GM19324 (cell line): Measurements from ENCODE around the gene HDDC2.

Source experiments
- ATAC-seq: cut with Tn5 transposase; IDR thresholded peaks from one replicate; pipeline ENCODE4 v1.9.1; 2021; ENCODE audit warnings: mild to moderate bottlenecking, moderate library complexity; ENCODE audit not compliant: unreplicated experiment, low FRiP score

The HDDC2 gene

GRCh38 chr6:125245523-125246264 is 56.1 kb downstream of the HDDC2 start:
- ATAC-seq: no peak

GRCh38 chr6:125245109-125245508 is 56.7 kb downstream of the HDDC2 start:
- ATAC-seq: no peak

DNA sequence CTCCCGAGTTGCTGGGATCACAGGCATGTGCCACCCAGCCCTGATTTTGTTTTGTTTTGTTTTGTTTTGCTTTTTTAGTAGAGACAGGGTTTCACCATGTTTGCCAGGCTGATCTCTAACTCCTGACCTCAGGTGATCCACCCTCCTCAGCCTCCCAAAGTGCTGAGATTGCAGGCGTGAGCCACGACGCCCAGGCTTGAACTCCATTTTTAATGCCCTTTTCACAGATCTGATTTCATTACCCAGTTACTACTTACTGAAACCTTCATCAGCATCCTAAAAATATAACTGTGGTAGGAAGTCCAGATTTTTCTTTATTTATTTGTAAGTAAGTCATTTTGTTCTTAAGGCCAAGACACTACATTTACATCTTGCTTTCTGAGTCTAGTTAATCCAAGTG is 64.0 kb downstream of the HDDC2 start:
- no peak for ATAC-seq

GRCh38 chr6:125236536-125237327 is 65.0 kb downstream of the HDDC2 start:
- ATAC-seq: no peak

GRCh38 chr6:125233202-125233601 is 68.6 kb downstream of the HDDC2 start:
- no peak for ATAC-seq

GRCh38 chr6:125232466-125232865 is 69.3 kb downstream of the HDDC2 start:
- ATAC-seq: no peak

DNA sequence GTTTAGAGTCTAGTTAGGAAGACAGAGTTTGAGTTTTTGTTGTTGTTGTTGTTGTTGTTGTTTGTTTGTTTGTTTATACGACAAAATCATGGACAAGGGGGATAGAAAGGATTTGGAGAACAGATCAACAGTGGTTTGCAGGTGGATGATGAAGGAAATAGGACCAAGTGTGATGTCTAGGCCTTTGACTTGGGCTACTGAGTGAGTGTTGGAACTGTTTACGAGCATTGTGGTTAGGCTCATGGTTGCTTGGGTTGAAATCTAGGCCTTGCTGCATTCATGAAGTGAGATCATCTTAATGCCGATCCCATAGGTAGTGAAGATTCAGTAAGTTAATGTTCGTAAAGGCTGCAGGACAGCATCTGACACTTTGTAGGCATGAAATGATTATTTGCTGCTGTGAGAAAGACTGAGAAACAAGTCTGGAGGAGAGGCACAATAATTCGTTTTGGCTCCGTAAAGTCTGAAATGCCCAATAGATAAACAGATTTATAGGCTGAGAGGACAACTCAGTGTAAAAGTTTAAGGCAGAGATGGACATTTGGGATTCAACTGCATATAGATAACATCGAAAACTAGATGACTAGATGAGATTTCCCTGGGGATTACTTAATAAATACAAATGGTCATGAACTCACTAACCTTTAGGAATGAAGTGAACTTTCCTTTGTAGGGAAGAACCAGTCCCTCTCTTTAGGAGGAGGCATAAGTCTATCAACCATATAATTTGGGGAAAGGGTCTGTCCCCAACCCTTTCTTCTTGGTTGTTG is 70.0 kb downstream of the HDDC2 start:
- no peak for ATAC-seq

DNA sequence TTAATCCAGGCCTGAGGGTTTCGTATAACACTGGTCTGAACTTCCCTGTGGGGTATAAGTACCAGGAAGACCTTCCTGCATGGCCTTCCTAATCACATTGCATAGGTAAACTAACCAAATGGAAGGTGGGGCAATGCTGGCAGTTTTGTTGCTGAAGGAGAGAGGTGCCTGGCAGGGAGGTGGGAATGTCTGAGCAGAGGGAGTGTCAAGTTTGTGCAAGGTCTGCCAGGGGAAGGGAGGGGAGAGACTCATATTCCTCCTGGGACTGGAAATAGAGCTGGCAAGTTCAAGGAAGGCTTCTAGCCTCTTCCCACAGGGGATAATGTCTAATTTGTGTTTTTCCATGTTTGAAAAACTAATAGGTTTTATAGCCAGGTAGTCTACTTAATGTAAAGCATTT is 70.6 kb downstream of the HDDC2 start:
- ATAC-seq: no peak

DNA sequence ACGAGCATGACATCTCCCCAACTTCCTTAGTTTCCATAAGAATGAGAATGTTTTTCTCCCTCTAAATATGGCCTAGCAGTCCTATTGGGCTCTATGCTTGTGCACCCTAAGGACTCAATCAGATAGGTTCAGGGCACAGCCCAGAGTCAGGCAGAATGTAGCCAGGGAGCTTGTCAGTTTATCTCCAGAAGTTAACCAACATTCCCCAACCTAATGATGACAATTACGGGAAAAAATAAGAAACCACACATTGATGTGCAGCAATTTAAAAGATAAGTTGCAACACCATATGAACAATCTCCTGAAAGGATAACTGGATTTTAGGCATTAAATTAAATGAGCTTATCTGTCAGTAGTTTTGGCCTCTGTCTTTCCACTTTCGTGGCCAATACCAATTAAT is 71.1 kb downstream of the HDDC2 start:
- ATAC-seq: no peak

DNA sequence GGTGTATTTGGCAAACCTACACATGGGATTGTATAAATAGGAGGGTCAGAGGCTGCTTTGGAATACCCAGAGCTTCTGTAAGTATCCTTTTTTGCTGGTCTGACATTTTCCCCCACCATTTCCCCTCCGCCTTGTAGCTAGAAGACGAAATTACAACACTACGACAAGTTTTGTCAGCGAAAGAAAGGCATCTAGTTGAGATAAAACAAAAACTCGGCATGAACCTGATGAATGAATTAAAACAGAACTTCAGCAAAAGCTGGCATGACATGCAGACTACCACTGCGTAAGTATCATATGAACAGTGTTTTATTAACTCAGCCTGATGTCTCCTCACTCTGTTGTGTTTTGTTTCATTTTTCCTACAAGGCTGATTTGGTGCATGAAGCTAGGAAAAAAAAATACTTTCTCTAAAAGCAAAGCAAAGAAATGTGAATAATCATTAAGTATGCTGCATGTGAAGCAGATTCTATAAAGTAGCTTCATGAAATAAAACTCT is 72.7 kb downstream of the HDDC2 start:
- no peak for ATAC-seq

GRCh38 chr6:125227244-125227643 is 74.5 kb downstream of the HDDC2 start:
- ATAC-seq: no peak
